Measurements from ENCODE around the gene HP1BP3. TPM values are rescaled to one million over a fixed set of nuclear protein-coding genes. Genes with fewer than 3 reads are reported as not detected.

HP1BP3 gene
- total RNA-seq, 1 experiment from 2014 or later, result 263 TPM

DNA sequence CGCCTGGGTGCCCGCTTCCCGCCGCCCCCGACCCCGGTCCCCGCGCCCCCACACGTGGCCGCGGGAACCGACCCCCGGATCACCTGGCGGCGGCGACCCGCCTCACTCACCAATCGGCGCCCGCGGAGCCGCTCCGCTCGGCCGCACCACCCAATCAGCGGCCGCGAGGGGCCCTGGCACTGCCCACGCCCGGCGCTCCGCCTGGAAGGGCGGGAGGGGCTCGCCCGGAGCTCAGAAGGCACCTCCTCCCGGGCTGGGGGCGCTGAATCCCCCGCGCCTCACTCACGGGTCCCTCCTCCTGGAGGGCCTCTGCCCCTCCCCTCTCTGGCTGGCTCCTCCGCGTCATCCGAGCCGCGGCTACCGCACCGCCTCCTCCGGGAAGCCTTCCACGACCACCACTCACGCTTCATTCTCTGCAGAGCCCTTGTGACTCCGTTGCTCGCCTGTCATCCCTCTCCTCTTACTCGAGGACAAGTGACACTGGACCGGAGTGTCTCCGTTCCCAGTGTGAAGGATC is 55.0 kb downstream of the HP1BP3 start:
- no TSS peak for BruUV-seq (replicated peaks)
- CTCF ChIA-PET, result interaction anchor here (1.0 kb wide), 1 partner anchor 35 kb away, joined by 5 read pairs; no protein-coding TSS in a partner anchor
- ATAC-seq (peak; percentile 86), DNase-seq (ENCODE audit: low read depth, low spot score) (peak; percentile 67)
- H3K4me3 ChIP-seq (ENCODE audit: low read depth in 2 of 2, low read length in 2 of 2), result peak overlapping the region; percentile 59 to 82
- TF ChIP-seq SIN3A (IDR thresholded peaks at IDR 0.05; ENCODE audit: borderline replicate concordance, insufficient read depth, low read depth, low read length), result 0 out of 2 replicates have a peak, but pooled peaks have one; percentile 24
- no peak for TF ChIP-seq CTCF (IDR thresholded peaks at IDR 0.05)
- POLR2A ChIA-PET, result interaction anchor here (0.7 kb wide), 1 partner anchor 52 kb away, joined by 3 read pairs; no protein-coding TSS in a partner anchor
- intact Hi-C loops (cut with micrococcal nuclease; ENCODE audit: unreplicated experiment), result no loop called here
- in situ Hi-C loops (cut with HindIII; ENCODE audit: low pct_unique_long_range_greater_than_20kb, low sequenced_read_pairs), result no loop called here
- H3K27me3 ChIP-seq (ENCODE audit: control insufficient read depth, insufficient read depth, low read length), result no peaks in the 10 kb centered on the region
- H3K27ac ChIP-seq (ENCODE audit: low read length), result peak overlapping the region; percentile 85
- H3K4me1 ChIP-seq (ENCODE audit: control insufficient read depth, insufficient read depth, low read length), result peaks cover 28% of the 10 kb centered on the region
- H3K9me3 ChIP-seq (ENCODE audit: control insufficient read depth, insufficient read depth, low read depth, low read length), result no peaks in the 10 kb centered on the region
- no peaks in the 10 kb centered on the region for H3K36me3 ChIP-seq (ENCODE audit: control insufficient read depth, insufficient read depth, low read length)

- H3K4me1 ChIP-seq (ENCODE audit: control insufficient read depth, insufficient read depth, low read length), result peaks cover 28% of the 10 kb centered on the region
- ChIA-PET CTCF (interaction anchor here (1.0 kb wide), 2 partner anchors 35 kb away, joined by 3 to 5 read pairs; no protein-coding TSS in a partner anchor), POLR2A (interaction anchor here (0.7 kb wide), 1 partner anchor 52 kb away, joined by 3 read pairs; no protein-coding TSS in a partner anchor)
- no peak for TF ChIP-seq SIN3A (IDR thresholded peaks at IDR 0.05; ENCODE audit: borderline replicate concordance, insufficient read depth, low read depth, low read length)
- TF ChIP-seq POLR2AphosphoS5 (IDR thresholded peaks at IDR 0.05; ENCODE audit: low read depth, low read length), result no peak
- TF ChIP-seq CTCF (IDR thresholded peaks at IDR 0.05), result no peak
- TF ChIP-seq, protein P1, sequence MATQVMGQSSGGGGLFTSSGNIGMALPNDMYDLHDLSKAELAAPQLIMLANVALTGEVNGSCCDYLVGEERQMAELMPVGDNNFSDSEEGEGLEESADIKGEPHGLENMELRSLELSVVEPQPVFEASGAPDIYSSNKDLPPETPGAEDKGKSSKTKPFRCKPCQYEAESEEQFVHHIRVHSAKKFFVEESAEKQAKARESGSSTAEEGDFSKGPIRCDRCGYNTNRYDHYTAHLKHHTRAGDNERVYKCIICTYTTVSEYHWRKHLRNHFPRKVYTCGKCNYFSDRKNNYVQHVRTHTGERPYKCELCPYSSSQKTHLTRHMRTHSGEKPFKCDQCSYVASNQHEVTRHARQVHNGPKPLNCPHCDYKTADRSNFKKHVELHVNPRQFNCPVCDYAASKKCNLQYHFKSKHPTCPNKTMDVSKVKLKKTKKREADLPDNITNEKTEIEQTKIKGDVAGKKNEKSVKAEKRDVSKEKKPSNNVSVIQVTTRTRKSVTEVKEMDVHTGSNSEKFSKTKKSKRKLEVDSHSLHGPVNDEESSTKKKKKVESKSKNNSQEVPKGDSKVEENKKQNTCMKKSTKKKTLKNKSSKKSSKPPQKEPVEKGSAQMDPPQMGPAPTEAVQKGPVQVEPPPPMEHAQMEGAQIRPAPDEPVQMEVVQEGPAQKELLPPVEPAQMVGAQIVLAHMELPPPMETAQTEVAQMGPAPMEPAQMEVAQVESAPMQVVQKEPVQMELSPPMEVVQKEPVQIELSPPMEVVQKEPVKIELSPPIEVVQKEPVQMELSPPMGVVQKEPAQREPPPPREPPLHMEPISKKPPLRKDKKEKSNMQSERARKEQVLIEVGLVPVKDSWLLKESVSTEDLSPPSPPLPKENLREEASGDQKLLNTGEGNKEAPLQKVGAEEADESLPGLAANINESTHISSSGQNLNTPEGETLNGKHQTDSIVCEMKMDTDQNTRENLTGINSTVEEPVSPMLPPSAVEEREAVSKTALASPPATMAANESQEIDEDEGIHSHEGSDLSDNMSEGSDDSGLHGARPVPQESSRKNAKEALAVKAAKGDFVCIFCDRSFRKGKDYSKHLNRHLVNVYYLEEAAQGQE (IDR thresholded peaks at IDR 0.05; ENCODE audit: insufficient read depth in 1 of 2, low read depth in 2 of 2, low read length in 1 of 2), result no peak
- intact Hi-C loops (cut with micrococcal nuclease; ENCODE audit: unreplicated experiment) (no loop called here), in situ Hi-C loops (cut with HindIII; ENCODE audit: low pct_unique_long_range_greater_than_20kb, low sequenced_read_pairs) (no loop called here)
- no peaks in the 10 kb centered on the region for H3K36me3 ChIP-seq (ENCODE audit: control insufficient read depth, insufficient read depth, low read length)
- ATAC-seq (peak; percentile 3; the same call in 1 of the 2 replicates), DNase-seq (ENCODE audit: low read depth, low spot score) (no peak)
- no TSS peak for BruUV-seq (replicated peaks)
- H3K27ac ChIP-seq (ENCODE audit: low read length), result peak overlapping the region; percentile 79
- no peaks in the 10 kb centered on the region for H3K9me3 ChIP-seq (ENCODE audit: control insufficient read depth, insufficient read depth, low read depth, low read length)
- H3K4me3 ChIP-seq (ENCODE audit: low read depth in 2 of 2, low read length in 2 of 2), result peak overlapping the region; percentile 59 to 64
- no peaks in the 10 kb centered on the region for H3K27me3 ChIP-seq (ENCODE audit: control insufficient read depth, insufficient read depth, low read length)
Measured at GRCh38 chr1:20731057-20731991, 55.8 kb downstream of the HP1BP3 start.

All from Panc1 (cell line).